HG03342 (cell line): ENCODE results near the gene EPN1.

Source experiments
- ATAC-seq: cut with Tn5 transposase; IDR thresholded peaks from one replicate; pipeline ENCODE4 v1.9.1; 2021; ENCODE audit warnings: mild to moderate bottlenecking, moderate library complexity; ENCODE audit not compliant: unreplicated experiment

The EPN1 gene

GRCh38 chr19:55646889-55647731 is 27.9 kb upstream of the EPN1 start:
- no peak for ATAC-seq

GRCh38 chr19:55647732-55648584 is 27.1 kb upstream of the EPN1 start, which contains the start of gene CCDC106:
Gene CCDC106 (plus strand): TSS chr19:55648212. CDS start chr19:55649047, 835 bp downstream.
- ATAC-seq = no peak

- no peak for ATAC-seq
Observed at GRCh38 chr19:55648585-55649267, 26.3 kb upstream of the EPN1 start.

DNA sequence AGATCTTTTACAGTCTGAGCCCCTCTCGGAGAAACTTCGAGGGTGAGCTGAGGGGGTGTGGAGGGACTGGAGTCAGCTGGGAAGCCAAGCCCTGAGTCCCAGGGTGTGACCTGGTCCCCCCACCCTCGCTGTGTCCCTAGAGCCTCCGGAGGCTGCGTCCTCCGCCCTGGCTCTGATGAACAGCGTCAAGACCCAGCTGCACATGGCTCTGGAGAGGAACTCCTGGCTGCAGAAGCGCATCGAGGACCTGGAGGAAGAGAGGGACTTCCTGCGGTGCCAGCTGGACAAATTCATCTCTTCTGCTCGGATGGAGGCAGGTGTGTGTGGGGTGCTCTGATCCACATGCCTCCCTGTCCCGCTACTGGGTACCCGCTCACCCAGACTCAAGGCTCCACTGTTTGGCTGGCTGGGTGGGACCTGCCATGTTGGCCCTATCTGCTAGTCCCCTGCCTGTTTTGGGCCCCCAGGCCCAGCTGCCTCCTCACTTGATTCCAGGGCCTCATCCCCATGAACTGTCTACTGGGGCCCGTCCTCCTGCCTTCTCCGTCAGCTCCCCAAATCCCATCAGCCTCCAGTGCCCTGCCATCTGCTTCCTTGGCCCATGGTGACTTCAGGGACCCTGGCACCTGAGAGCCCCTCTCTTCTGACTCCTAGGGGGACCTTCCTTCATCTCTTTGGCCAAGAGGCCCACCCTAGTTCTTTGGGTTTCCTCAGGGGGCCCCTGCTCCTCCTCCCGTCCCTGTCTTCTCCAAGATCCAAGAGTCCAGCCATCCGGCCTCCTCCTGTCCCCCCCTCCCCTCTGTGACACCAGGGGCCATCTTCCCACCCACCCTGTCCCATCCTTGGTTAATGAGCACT is 25.5 kb upstream of the EPN1 start:
- no peak for ATAC-seq

- ATAC-seq = no peak
Observed at GRCh38 chr19:55650126-55650557, 24.9 kb upstream of the EPN1 start.

DNA sequence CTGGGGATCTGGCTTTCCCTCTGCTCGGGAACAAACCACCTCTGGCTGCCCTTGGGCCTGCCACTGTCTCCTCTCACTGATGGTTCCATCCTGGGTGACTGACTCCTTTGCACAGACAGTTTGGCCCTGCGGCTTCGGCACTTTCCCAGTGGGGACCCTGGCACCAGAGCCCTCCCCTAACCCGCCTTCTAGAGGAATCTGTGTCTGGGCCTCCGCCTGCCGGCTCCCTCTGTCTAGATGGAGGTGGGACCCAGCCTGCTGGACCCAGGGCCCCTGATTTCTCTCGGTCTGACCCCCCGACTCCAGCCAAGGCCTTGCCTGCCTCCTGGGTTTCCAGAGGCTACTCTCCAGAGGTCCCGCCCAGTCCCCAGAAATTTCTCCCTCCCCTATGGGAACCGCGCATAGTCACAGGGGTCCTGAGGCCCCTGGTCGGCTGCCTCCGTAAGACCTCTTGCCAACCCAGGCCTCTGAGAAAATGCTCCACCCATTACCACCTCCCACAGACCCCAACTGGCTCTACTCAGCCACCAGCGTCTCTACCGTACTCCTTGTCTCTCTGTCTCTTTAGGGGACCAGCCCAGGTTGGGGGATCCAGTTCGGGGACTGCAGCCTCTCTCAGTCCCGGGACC is 24.3 kb upstream of the EPN1 start:
- ATAC-seq = no peak

- no peak for ATAC-seq
Observed at GRCh38 chr19:55651236-55651635, 23.8 kb upstream of the EPN1 start.

DNA sequence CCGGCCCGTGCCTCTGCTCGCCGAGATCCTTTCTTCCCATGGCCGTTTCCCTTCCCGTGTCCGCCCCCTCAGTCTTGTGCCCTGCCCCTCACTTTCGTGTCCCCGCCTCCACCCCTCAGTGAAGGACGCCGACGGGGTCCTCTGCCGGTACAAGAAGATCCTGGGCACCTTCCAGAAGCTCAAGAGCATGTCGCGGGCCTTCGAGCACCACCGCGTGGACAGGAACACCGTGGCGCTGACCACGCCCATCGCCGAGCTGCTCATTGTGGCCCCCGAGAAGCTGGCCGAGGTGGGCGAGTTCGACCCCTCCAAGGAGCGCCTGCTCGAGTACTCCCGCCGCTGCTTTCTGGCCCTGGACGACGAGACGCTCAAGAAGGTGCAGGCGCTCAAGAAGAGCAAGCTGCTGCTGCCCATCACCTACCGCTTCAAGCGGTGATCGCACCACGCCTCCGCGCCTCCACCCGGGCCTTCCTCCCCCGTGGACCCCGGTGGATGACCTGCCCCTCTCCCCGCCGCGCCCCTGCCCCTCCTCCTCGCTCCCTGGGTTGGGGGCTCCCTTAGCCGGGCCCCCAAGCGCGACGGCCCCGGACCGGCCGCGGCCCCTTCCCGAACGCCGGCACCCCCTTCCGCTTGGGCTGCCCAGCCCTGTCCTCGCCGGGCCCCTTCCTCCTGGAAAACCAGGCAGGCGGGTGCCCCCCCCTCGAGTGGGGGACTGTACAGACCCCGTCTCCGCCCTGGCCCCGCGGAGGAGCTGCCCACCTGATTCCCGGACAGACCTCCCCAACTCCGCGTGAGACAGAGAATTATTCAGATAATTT is 22.5 kb upstream of the EPN1 start:
- ATAC-seq = no peak

GRCh38 chr19:55653651-55654322 is 21.2 kb upstream of the EPN1 start:
- peak; percentile 42 for ATAC-seq

- peak; percentile 54 for ATAC-seq
Observed at GRCh38 chr19:55654323-55654867, 20.6 kb upstream of the EPN1 start.

DNA sequence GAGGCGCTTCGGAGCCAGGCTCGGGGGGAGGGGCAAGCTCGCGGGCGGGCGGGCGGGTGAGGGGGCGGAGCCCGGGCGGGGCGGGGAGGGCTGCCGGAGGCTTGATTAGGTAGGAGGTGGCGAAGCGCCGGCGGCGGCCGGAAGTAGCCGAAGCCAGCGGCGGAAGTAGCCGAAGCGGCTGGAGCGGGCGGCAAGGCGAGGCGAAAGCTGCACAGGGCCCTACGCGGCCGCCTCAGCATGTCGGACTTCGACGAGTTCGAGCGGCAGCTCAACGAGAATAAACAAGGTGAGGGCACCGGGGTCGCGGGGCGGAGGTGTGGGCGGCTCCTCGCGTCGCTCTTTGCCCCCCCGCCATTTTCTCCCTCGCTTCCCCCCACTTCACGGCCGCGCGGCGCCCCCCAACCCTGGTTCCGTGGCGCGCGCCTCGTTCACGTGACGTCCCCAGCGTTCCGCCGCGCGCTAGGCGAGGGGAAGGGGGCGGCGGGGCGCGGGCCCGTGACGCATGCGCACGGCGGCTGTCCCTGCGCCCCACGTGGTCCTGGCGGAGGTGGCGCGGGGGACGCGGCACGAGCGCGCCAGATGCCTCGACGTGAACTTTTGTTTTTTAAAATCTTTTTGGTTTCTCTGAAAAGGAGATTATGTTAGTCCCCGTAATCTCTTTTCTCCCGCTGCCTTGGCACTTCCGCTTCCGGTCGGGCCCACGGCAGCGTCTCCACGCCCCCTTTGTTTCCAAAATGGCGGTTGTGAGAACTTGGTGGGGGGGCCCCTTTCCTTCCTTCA is 20.0 kb upstream of the EPN1 start, which contains the start of gene U2AF2:
U2AF2 (plus strand) TSS at position 168 of the 780 bp plus-strand sequence; CDS start at position 238, 70 bp downstream.
- peak; percentile 27 for ATAC-seq

GRCh38 chr19:55655648-55656040 is 19.4 kb upstream of the EPN1 start:
- ATAC-seq = no peak

- ATAC-seq = no peak
Observed at GRCh38 chr19:55656552-55656951, 18.5 kb upstream of the EPN1 start.

DNA sequence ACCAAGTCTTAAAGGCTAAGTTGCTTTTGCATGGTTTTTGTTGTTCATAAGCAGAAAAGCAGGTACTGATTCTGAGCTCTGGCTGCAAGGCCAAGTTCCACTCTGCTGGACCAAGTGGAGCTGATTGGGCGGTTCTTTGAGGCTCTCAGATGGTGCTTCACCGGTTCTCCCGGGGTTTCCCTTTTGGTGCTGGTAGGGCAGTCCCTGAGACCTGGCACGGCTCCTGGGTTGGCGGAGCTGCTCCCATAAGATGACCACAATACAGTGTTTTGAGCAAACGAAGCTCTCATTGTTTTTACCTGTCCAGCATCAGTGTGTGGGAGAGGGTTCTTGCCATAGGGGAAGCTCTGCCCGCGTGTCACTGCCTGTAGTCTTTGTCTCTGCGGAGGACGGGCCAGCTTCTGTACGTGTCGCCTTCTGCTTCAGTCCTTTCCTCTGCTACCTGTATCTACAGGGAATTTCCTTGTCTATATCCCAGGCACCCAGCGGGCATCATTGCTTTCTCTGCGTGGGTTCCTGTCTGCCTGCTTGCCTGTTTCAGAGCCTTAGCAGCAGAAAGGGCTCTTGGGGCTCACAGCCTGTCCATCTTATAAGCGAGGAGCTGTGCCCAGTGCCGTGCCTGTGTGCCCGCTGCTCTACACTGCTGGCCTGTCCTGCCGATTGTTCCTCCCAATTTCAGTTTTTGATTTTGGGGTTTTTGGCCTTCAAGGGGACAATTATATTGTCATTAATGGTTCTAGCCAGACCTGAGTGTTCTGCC is 17.9 kb upstream of the EPN1 start:
- no peak for ATAC-seq

- no peak for ATAC-seq
Observed at GRCh38 chr19:55658846-55659459, 16.1 kb upstream of the EPN1 start.

DNA sequence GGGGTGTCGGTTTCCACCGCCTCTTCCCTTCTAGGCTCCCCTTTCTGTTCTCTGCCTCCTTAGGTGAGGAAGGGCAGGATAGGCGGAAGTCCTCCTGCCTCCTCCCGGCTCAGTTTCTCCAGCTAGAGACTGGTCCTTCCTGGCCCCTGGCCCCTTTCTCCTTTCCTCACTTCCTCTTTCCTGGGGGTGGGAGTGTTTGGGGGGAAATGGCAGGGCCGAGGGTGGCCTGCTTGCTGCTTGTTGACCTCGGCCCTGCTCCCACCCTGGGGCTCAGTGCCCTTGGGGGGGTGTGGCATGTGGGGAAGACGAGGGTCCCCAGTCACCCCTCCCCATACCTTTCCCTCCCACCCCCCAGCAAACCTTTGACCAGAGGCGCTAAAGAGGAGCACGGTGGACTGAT is 15.2 kb upstream of the EPN1 start:
- ATAC-seq = no peak
